ENCODE results near the gene CNTNAP3B.
"Not testable (repeated sequence)": the region's sequence is repeated elsewhere in the genome, so short reads cannot be mapped to it uniquely, and the experiment has no call there.

GRCh38 chr9:41917374-41917773 lies 211.9 kb downstream of the CNTNAP3B start:
- not testable (repeated sequence) for TF ChIP-seq CTCF (conservative IDR thresholded peaks at IDR 0.05; ENCODE audit: low read length); EZH2phosphoT487 (IDR thresholded peaks at IDR 0.05; ENCODE audit: borderline replicate concordance)

Measured in Loucy (cell line).